GM19324 (cell line): ENCODE data around the gene PPP2R2B.

Experiments used
- ATAC-seq: cut with Tn5 transposase; IDR thresholded peaks from one replicate; pipeline ENCODE4 v1.9.1; 2021; ENCODE audit warnings: mild to moderate bottlenecking, moderate library complexity; ENCODE audit not compliant: unreplicated experiment, low FRiP score

Gene PPP2R2B

DNA sequence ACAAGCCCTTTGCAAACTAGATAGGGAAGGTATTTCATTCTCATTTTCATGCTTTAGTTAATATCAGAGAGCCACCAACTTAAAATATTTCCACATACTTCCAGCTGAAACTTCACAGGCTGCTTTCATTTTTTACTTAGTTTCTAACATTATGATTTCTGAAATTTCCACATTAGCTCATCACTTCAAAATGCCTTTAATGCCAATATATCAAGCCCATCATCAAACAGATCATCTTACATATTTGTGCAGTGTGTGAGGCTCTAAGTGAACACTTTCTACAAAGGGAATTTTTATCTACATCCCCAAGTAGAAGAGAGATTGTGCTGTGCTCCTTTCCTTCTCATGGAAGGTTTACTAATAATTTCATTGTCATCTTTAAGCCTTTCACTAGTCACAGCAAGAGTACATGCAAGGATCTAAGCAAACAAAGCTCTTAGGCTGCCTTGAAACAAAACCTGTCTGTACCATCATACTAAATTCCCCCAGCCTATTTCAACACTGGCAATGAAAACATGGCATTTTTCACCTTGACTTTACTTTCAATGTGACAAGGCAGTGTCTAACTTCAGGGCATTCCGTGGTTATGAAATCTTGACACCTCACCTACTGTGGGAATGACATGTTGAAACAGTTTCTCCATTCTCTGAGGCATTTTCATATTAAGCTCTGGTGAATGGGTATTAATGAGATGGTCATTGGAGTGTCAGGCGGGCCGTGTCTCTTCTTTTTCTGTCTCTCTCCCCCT lies 45.4 kb downstream of the PPP2R2B start:
- ATAC-seq, result no peak

DNA sequence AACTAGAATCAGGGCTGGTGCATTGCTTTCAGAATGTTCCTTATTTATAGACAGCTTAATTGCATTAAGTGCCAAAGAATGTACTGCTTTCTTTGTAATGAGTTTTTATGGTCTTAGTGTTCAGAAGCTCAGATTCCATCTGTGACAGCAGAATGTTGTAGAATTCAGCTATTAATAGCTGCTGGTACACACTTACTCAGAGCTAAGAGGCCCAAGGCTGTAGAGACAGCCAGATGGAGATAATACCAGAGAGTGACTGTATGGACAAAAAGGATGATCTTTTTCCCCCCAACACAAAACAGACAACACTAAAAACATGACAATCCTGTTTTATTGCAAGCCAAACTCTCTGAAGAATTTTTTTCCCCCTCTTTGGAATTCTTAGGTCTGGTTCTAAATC lies 50.2 kb downstream of the PPP2R2B start:
- ATAC-seq, result no peak

DNA sequence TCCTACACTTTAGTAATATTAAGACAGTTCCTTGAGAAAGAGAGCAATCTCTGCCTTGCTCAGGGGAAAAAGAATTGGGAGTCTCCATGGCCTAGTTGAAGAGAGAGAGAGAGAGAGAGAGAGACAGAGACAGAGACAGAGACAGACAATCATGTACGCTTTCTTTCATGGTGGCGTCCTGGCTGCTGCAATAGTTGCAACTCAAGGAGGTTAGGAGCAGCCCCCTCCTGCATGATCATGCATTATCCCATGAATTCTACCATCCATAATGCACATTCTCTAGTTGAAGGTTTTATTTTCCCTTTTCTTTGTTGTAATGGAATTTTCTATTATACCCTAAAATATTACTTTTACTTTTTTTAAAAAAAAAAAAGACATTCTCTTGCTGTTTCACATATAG lies 50.7 kb downstream of the PPP2R2B start:
- no peak for ATAC-seq

DNA sequence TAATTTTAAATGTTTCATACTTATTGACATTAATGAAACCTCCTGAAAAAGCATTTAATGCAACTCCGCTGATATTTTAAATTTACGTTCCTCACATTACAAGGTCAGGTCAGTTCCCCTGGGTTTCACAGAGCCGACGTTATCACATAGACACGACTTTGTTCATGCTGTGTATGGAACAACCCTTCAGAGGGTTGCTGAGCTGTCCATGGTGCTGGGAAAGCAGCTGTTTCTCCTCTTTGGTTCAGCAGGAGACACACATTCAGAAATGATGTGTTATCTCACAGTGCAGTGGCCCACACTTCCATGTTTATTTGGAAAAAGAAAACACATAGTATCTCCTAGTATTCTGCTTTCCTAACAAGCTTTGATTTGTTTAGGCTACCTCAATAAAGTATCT lies 53.5 kb downstream of the PPP2R2B start:
- ATAC-seq, result no peak

DNA sequence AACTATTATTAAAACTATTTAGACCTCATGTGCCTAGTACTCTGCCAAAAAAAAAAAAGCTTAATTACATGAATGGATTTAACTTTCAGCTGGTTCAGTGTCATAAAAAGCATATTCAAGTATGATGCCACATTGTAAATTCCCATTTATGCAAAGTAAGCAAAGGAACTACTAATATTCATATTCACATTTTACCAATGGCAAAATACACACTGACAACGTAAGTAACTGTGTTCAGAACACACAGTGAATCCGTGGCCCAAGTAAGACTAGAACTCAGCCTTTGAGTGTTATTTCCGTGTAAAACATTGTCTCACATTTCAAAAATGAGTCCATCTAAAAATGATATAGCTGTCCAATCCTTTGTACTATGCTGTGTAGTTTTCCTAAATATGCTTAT lies 56.8 kb downstream of the PPP2R2B start:
- ATAC-seq, result no peak

DNA sequence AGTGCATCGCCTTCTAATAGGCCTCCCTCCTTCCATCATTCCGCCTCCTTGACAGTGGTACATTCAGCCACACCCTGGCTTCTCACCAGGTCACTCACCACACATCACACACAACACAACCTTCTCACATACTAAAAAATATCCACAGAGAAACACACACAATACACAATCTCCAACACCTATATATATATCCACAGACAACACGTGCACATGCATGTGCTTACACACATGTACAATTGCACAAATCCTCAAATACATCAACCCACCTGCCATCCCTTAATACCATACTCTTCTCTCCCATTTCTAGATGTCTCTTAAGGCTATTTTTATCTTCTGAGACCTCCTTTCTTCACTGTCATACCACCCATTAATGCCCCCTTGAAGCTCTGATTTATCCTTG lies 57.6 kb downstream of the PPP2R2B start:
- ATAC-seq, result no peak

DNA sequence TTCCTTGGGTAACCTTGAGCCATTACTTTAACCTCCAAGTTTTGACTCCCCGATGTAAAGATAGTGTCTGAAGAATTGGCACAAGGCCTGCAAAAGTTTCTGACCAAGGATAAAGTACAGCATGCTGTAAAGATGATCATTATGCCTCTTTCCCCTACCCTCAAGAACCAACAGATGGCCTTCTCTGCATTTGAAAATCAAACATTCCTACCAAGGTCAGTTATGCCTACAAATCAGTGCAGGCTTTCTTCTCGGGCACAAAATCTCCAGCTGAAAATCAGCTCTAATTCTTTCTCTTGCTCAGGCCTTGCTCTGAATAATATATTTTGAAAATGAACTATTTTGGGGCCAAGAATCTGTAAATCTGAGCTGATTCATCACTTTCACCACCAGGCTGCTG lies 59.7 kb downstream of the PPP2R2B start:
- no peak for ATAC-seq

DNA sequence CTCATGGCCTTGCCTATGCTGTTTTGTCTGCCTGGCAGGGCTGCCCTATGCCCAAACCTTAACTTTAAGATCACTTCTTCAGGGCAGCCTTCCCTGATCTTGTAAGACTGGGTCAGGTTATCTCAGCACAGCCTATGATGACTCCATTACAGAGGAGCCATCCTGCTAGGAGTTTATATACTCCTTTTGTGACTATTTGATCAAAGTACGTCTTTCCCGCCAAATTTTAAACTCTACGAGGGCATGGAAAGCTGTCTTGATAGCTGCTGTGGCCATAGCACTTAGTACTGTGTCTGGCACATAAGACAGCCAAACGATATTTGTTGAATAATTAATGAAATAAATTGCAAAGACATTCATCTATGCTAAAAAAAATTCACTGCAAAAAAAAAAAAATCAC lies 60.6 kb downstream of the PPP2R2B start:
- no peak for ATAC-seq

DNA sequence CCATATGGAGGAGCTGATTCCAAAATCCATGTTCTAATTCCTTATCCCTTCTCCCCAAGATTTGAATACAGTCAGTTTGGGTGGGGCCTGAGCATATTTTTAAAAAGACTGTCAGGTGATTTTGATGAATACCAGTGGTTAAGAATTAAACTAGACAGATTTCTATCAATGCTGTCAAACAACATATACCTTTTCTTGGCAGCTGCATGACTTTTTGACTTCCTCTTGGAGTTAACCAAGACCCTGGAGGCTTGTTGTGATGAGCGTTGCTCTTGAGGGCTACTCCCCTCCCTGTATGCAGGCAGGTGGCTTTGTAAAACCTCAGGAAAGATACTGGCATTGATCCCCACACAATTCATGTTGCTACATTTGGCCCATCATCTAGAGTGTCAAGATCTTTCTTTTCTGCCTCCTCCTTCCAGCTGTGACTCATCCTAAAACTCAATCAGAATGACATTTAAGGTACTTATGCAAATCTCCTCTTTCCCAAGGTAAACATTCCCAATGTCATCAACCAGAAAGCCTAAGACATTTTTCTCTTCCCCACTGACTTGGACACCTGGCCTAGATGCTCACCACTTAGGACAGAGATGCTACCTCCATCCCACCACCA lies 61.7 kb downstream of the PPP2R2B start:
- no peak for ATAC-seq

DNA sequence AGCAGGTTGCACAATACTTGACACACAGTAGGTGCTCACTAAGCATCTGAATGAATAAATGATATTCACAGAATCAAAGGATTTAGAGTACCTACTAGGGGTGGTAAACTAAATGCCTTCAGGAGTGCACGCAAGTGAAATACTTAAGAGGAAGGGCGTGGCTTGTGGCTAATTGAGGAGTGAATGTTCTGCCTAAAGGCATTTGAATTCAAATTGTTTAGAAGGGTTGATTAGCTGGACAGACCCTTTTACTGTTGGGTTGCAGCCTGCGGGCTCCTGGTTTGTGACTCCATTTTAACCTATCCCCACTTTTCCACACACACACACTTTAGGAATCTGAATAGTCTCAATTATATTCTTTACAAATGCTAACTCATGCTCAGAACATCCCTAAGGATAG lies 63.1 kb downstream of the PPP2R2B start:
- no peak for ATAC-seq

DNA sequence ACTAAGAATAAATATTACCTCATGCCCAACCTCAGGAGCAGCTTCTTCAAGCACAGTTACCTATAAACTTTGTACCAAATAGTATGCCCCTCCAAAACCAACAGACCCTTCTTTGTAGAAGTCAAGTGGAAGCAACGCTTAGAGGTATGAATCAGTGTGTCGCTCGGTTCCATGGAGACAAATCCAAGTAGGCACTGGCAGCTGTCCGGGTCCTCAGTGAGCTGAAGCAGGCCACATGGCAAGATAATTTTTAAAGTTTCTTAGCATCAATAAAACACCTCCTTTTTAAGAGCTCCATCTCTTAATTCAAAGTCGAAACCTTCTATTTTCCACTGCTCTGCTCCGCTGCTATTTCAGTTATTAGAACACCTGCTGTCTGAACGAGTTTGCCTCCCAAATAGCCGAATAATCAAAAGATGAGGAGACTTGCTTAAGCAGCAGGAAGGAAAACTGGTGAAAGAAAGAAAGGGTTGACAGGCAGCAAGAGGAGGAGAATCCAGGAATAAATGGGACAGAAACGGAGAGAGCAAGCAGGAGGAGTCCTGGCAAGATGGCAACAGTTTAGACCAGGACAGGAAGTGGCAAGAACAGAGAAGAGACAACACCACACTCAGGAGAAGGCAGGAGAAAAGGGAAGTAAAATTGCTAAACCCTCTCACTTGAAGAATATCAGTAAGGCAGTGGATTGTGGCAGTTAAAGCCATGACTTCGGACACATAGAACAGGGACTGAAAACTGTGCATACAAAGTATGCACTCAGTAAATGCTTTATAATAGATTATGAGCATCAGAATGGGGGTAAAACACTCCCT lies 65.0 kb downstream of the PPP2R2B start:
- no peak for ATAC-seq

DNA sequence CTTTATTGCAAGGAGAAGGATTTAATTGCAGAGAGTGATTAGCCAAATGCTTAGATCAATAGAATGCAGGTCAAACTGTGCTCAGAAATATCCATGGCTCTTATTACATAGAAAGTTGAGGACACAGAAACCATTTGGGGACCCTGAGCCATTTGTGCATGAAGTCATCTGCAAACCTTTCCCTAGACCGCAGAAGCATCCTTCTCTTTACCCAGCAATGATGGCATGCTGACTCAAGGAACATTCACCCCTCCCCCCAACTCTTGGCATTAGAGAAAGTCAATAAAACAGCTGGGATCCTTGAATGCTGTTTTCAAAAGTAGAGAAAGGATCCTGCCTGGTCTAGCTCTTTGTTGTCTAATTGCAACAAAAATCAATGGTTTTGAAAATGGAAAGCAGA lies 73.5 kb downstream of the PPP2R2B start:
- no peak for ATAC-seq

DNA sequence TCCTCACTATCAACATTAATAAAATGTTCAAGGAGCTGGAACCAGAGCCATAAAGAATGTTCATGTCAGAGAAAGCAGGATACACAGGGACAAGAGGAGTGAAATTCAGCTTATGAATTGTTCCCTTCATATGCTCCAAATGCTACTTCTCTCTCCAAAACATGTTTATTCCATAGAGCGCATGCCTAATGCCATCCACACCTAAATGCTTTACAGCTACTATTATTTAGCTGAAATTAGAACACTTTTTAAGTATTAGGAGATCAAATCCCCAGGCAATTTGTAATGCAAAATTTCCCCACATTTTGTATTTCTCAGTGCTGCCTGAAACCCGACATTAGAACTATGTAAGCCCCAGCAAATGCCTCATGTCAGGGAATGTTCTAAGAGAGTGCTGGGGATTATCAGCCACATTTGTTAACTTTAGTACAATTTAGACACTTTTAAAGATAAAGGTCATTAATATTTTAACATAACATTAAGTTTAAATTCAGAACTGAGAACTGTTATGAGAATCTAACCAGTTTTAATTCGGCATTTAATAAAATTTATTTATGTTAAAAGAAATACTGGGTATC lies 75.5 kb downstream of the PPP2R2B start:
- ATAC-seq, result no peak

DNA sequence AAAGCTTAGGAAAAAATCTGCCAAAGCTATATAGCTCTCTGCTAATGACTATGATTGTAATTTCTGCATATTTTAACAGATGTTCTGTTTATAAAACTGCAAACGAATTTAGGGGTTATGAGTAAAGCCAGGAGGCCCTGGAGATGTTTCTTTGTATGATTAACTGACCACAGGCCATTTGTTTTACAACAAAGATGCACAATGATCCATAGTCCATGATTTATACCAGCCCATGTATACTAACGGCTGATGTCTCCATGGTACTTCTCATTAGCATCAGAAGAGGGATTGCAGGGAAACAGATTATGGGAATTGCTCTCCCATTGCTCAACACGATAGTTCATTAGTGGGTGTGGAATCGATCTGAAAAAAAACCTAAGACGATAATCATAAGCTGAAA lies 78.9 kb downstream of the PPP2R2B start:
- no peak for ATAC-seq

DNA sequence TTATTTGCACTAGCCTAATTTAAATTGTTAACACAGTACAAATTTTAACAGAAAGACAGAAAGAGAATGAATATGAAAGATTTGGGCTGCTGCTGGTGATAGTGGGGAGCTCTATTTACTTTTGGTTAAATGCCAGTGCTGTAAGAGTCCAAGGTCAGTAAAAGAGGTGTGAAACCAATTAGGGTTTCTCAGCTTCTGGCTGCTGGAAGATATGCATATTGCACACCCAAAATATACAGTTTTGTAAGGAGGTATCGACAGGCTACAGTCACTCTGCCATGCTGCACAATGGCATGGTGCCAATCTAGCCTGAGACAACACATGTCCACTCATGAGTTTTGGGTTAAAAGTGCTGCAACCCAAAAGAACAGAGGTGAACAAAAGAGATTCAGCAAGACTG lies 79.3 kb downstream of the PPP2R2B start:
- no peak for ATAC-seq

DNA sequence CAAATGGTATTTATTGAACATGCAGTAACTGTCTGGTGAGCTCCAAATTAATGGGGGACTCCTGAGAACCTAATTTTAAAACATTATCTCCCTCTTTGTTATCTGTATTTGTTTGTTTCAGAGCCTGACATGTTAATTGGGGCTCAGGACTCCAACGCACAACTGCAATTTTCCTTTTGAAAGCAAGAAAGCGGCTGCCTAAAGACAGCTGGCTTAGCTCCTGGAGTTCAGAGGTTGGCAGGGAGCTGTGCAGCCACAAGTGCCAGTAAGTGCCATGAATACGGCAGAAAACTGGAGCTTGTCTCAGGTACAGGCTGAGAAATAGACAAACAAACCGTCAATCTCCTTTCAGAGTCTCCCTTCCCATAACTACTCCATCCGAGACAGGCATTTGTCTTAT lies 80.9 kb downstream of the PPP2R2B start:
- no peak for ATAC-seq

DNA sequence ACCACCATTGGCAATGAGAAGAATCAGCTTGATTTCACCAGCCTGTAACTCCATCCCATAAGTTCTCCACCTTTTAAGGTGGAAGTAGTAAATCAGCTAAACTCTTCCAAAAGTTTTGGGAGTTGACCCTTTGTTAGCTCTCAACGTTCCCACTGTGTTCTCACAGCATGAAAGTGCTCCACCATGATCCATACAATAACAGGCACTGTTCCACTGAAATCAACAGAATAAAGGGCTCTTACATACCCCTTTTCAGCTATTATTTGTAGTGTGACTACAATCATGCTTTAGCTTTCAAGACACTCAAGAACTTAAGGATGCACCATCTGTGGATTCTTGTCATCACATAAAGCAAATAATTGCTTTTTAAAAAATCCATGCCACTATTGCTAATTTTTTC lies 81.6 kb downstream of the PPP2R2B start:
- ATAC-seq, result no peak

DNA sequence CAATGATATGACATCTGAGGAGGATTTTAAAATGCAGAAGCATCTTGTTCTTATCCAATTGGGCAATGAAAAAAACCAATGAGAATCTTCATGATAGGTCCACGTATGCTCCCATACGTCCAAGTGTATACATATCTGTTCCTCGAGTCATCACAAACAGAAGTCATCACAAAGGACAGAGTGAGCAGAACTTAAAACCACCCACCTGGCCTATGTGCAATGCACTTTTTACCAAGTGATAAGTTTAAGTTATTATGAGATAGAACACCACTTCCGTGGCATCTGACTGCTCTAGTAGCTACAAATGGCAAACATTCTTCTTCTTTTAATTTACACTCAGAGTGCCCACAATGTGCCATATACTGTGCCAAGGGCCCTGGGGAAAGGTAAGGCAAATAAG lies 82.4 kb downstream of the PPP2R2B start:
- ATAC-seq, result no peak

DNA sequence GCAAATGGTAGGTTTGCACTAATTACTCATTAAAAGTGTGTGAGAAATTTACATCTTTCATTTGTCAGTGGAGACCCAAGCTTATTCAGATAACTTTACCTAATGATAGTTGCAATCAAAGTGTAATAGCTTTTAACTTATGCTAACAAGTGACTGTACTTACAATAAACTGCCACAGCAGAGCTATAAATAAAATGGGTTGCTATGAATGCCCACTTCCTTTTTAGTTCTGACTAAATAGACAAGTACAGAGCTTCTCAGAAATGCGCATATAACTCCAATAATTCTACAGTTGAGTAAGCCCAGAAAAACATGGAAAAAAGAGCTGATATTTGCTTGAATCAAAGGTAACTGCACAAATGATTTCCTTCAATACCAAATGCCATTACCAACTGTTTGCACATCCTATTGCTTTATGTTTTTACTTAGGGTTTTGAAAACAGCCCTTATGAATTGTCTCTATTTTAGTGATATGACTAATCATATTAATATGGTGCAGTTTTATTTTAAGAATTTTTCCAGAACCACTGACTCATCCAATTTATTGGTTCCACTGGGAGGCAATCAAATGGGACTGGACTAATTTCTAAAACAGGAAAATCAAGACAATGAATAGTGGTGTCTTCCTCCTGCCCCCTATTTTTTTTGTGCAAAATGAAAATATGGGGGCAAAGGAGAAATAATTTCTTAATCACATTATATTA lies 84.1 kb downstream of the PPP2R2B start:
- no peak for ATAC-seq

DNA sequence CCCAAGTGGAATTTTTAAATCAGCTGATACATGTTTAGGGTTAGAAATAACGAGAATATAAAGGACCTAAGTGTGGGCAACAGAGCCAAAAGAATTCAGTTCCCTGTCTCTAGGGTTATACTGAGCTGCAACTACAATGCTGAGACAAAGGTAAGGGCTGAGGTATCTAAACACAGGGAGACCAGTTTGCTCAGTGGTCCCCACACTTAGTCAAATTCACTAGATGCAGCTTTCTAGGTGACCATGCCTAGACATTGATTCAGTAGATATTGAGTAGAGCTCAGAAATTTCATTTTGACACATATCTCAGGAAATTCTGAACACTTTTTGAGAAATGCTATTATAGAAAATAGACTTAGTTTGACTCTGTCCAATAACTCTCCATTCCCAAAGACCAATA lies 84.8 kb downstream of the PPP2R2B start:
- no peak for ATAC-seq

DNA sequence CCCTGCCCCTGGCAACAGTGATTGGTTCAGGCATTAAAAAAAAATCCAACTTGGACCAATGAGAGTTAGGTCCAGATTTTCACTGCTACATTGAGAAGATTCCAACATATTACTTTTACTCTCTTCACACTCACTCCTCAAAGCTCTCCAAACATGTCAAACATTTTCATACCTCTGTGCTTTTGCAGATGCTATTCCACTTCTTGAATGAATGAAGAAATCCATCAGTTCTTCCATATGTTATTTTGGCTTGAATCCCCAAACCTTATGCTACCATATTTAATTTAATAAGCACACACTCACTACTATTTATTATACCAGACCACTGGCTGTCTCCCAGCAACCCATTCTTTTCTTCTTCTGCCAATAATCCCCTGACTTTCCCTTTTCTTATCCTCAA lies 87.1 kb downstream of the PPP2R2B start:
- ATAC-seq, result no peak
